Calu3 (cell line): ENCODE data around the gene CRACR2B. TPM values are rescaled to one million over a fixed set of nuclear protein-coding genes. Genes with fewer than 3 reads are reported as not detected.

Source experiments
- BruUV-seq: library from RNA; stranded (reverse); fragments of 400-500 nt; replicated peaks from 2 replicates; lab custom pipeline; 2021; lab: Mats Ljungman, UMichigan
- CTCF ChIA-PET: fragments of 300-600 bp; sonication (Branson Sonifier 250); formaldehyde crosslinking; loops from one replicate; lab custom pipeline; 2022; ENCODE audit warnings: antibody characterized with exemption; lab: Charles Lee
- DNase-seq: peaks from one replicate; pipeline ENCODE4 v3.0.0; 2022
- H3K27ac Mint-ChIP-seq: one replicate; pipeline ENCODE4 v1.8.0; 2022; ENCODE audit warnings: mixed read lengths; ENCODE audit not compliant: unreplicated experiment
- H3K27me3 Mint-ChIP-seq: one replicate; pipeline ENCODE4 v1.8.0; 2022; ENCODE audit warnings: mixed read lengths; ENCODE audit not compliant: unreplicated experiment
- H3K36me3 Mint-ChIP-seq: one replicate; pipeline ENCODE4 v1.8.0; 2022; ENCODE audit warnings: mild to moderate bottlenecking, moderate library complexity, mixed read lengths; ENCODE audit not compliant: insufficient read depth, unreplicated experiment
- H3K4me1 Mint-ChIP-seq: one replicate; pipeline ENCODE4 v1.8.0; 2022; ENCODE audit warnings: mild to moderate bottlenecking, low read depth, mixed read lengths; ENCODE audit not compliant: unreplicated experiment
- H3K4me3 Mint-ChIP-seq: one replicate; pipeline ENCODE4 v1.8.0; 2022; ENCODE audit warnings: mild to moderate bottlenecking, low read depth, moderate library complexity, mixed read lengths; ENCODE audit not compliant: unreplicated experiment
- H3K9me3 Mint-ChIP-seq: one replicate; pipeline ENCODE4 v1.8.0; 2022; ENCODE audit warnings: low read depth, mixed read lengths; ENCODE audit not compliant: unreplicated experiment
- CTCF ChIP-seq: fragments of 200-600 bp; IDR thresholded peaks from one replicate; pipeline ENCODE4 v1.8.0; 2022; ENCODE audit warnings: antibody characterized with exemption; ENCODE audit not compliant: unreplicated experiment
- intact Hi-C: fragments of 100-400 bp; cut with micrococcal nuclease; formaldehyde crosslinking; loops from one replicate; pipeline ENCODE4 v1.10.0; 2022; ENCODE audit not compliant: unreplicated experiment
- total RNA-seq: library from RNA; stranded (reverse); gene quantifications from 2 replicates; pipeline ENCODE4 v1.2.3, GENCODE V29; 2022

The CRACR2B gene
- total RNA-seq, 1 experiment from 2014 or later: 33.4 TPM

- no TSS peak for BruUV-seq
- Mint-ChIP-seq H3K27ac (no peak overlapping the region), H3K4me3 (peak overlapping the region; percentile 73), H3K9me3 (no peaks in the 10 kb centered on the region), H3K27me3 (no peaks in the 10 kb centered on the region), H3K36me3 (peaks cover 69% of the 10 kb centered on the region), H3K4me1 (peaks cover 17% of the 10 kb centered on the region)
- DNase-seq: no peak
- no peak for TF ChIP-seq CTCF
- CTCF ChIA-PET: no interaction called here
- intact Hi-C loops: no loop called here
These were observed 24.3 kb upstream of the CRACR2B start for GRCh38 chr11:803467-803742.

- H3K27me3 Mint-ChIP-seq: no peaks in the 10 kb centered on the region
- H3K36me3 Mint-ChIP-seq: peaks cover 75% of the 10 kb centered on the region
- BruUV-seq: no TSS peak
- no peaks in the 10 kb centered on the region for H3K9me3 Mint-ChIP-seq
- peak overlapping the region; percentile 36 for H3K27ac Mint-ChIP-seq
- TF ChIP-seq CTCF: no peak
- peaks cover 17% of the 10 kb centered on the region for H3K4me1 Mint-ChIP-seq
- DNase-seq: no peak
- intact Hi-C loops: no loop called here
- peak overlapping the region; percentile 73 for H3K4me3 Mint-ChIP-seq
- CTCF ChIA-PET: no interaction called here
These were observed 23.7 kb upstream of the CRACR2B start for GRCh38 chr11:803770-804598.

- no peak for DNase-seq
- no peak for TF ChIP-seq CTCF
- peak overlapping the region; percentile 73 for H3K4me3 Mint-ChIP-seq
- H3K36me3 Mint-ChIP-seq: peaks cover 81% of the 10 kb centered on the region
- CTCF ChIA-PET: interaction anchor here (2.0 kb wide), 1 partner anchor 30 kb away, joined by 5 read pairs; no protein-coding TSS in a partner anchor
- peak overlapping the region; percentile 36 for H3K27ac Mint-ChIP-seq
- BruUV-seq: no TSS peak
- intact Hi-C loops: no loop called here
- H3K4me1 Mint-ChIP-seq: peaks cover 17% of the 10 kb centered on the region
- H3K9me3 Mint-ChIP-seq: no peaks in the 10 kb centered on the region
- H3K27me3 Mint-ChIP-seq: no peaks in the 10 kb centered on the region
These were observed 23.1 kb upstream of the CRACR2B start for GRCh38 chr11:804599-804964.

- TSS peak; percentile 73 for BruUV-seq
- H3K27me3 Mint-ChIP-seq: no peaks in the 10 kb centered on the region
- CTCF ChIA-PET: interaction anchor here (0.9 to 1.2 kb wide), 2 partner anchors 10 to 19 kb away, joined by 3 read pairs; partner anchors contain the start of genes CRACR2B and PNPLA2
- no peaks in the 10 kb centered on the region for H3K9me3 Mint-ChIP-seq
- H3K4me1 Mint-ChIP-seq: peaks cover 25% of the 10 kb centered on the region
- TF ChIP-seq CTCF: peak; percentile 55
- H3K4me3 Mint-ChIP-seq: peak overlapping the region; percentile 94
- H3K36me3 Mint-ChIP-seq: peaks cover 92% of the 10 kb centered on the region
- no peak for DNase-seq
- intact Hi-C loops: no loop called here
- H3K27ac Mint-ChIP-seq: peak overlapping the region; percentile 88
These were observed 19.1 kb upstream of the CRACR2B start for GRCh38 chr11:808427-809286.
